Keratinocyte (primary cell): Measurements from ENCODE around the gene DDA1. TPM values are rescaled to one million over a fixed set of nuclear protein-coding genes. Genes with fewer than 3 reads are reported as not detected.

Source experiments
- DNase-seq: peaks from one replicate; pipeline ENCODE4 v3.0.0-alpha.2; 2011; ENCODE audit warnings: low read depth, missing footprints, low spot score
- FAIRE-seq: peaks from 2 replicates; lab custom pipeline; 2011; peaks lifted over from hg19 to GRCh38; lab: Jason Lieb, UNC
- H2AFZ ChIP-seq: 2 replicates; pipeline ENCODE4 v1.6.0; 2012; ENCODE audit warnings: low read length, control low read depth, inconsistent platforms; ENCODE audit not compliant: control insufficient read depth
- H3K27ac ChIP-seq: 2 replicates; pipeline ENCODE4 v1.5.1; 2011; ENCODE audit warnings: low read length; ENCODE audit not compliant: control insufficient read depth, insufficient read depth
- H3K27me3 ChIP-seq: 3 replicates; pipeline ENCODE4 v1.6.0; 2011; ENCODE audit warnings: low read length; ENCODE audit not compliant: control insufficient read depth, insufficient read depth; ENCODE audit errors: extremely low read depth
- H3K36me3 ChIP-seq, 2 experiments: 2 replicates in 1 of 2; 3 replicates in 1 of 2; pipeline ENCODE4 v1.5.1; 2011; ENCODE audit warnings: low read length in 2 of 2, mild to moderate bottlenecking in 1 of 2; ENCODE audit not compliant: control insufficient read depth in 2 of 2, insufficient read depth in 2 of 2; ENCODE audit errors: extremely low read depth in 1 of 2
- H3K4me1 ChIP-seq: 3 replicates; pipeline ENCODE4 v1.5.1; 2011; ENCODE audit warnings: low read length; ENCODE audit not compliant: control insufficient read depth, insufficient read depth; ENCODE audit errors: extremely low read depth
- H3K4me2 ChIP-seq: 3 replicates; pipeline ENCODE4 v1.6.0; 2011; ENCODE audit warnings: low read depth, low read length; ENCODE audit not compliant: control insufficient read depth, insufficient read depth; ENCODE audit errors: extremely low read depth
- H3K4me3 ChIP-seq, 3 experiments: fragments of 200-600 bp in 1 of 3; sonication (generic) in 1 of 3; 2 replicates in 2 of 3; 3 replicates in 1 of 3; pipeline ENCODE4 v1.5.1; 2011 to 2016; ENCODE audit warnings: low read length in 3 of 3, mild to moderate bottlenecking in 3 of 3, control low read depth in 2 of 3, inconsistent platforms in 1 of 3, low read depth in 1 of 3, mixed read lengths in 1 of 3, mixed run types in 1 of 3, moderate library complexity in 1 of 3; ENCODE audit not compliant: control insufficient read depth in 2 of 3, insufficient read depth in 2 of 3; ENCODE audit errors: extremely low read depth in 1 of 3
- H3K79me2 ChIP-seq: 2 replicates; pipeline ENCODE4 v1.6.0; 2012; ENCODE audit warnings: low read length; ENCODE audit not compliant: control insufficient read depth, insufficient read depth
- H3K9ac ChIP-seq: 3 replicates; pipeline ENCODE4 v1.6.0; 2011; ENCODE audit warnings: low read length; ENCODE audit not compliant: control insufficient read depth, insufficient read depth; ENCODE audit errors: extremely low read depth
- H3K9me1 ChIP-seq: 3 replicates; pipeline ENCODE4 v1.6.0; 2011; ENCODE audit warnings: low read length; ENCODE audit not compliant: control insufficient read depth, insufficient read depth; ENCODE audit errors: extremely low read depth
- H3K9me3 ChIP-seq: 2 replicates; pipeline ENCODE4 v1.5.1; 2012; ENCODE audit warnings: low read depth, low read length; ENCODE audit not compliant: control insufficient read depth
- H4K20me1 ChIP-seq: 3 replicates; pipeline ENCODE4 v1.6.0; 2011; ENCODE audit warnings: low read length; ENCODE audit not compliant: control insufficient read depth, insufficient read depth; ENCODE audit errors: extremely low read depth
- CTCF ChIP-seq, 3 experiments: IDR thresholded peaks in 1 of 3; conservative IDR thresholded peaks in 1 of 3; optimal IDR thresholded peaks in 1 of 3; 2 replicates in 2 of 3; 3 replicates in 1 of 3; pipeline versions ENCODE3 to v1.5.1; 2011; ENCODE audit warnings: low read length in 3 of 3, mild to moderate bottlenecking in 3 of 3, moderate library complexity in 2 of 3, control low read depth in 1 of 3, inconsistent platforms in 1 of 3; ENCODE audit not compliant: insufficient read depth in 2 of 3; ENCODE audit errors: extremely low read depth in 1 of 3
- EZH2 ChIP-seq: IDR thresholded peaks from one replicate; pipeline ENCODE4 v1.6.1; 2012; ENCODE audit warnings: inconsistent platforms, mild to moderate bottlenecking, low read length, moderate library complexity
- dilution Hi-C: fragments of 300-500 bp; cut with MboI; formaldehyde crosslinking; loops from one replicate; pipeline ENCODE4 v1.7.0; 2020; ENCODE audit warnings: low sequenced_read_pairs; ENCODE audit not compliant: extremely low pct_ligation_motif_present
- polyA plus RNA-seq, 5 experiments: library from polyadenylated mRNA; depleted of rRNA in 3 of 5; stranded (reverse) in 3 of 5; stranded (forward) in 1 of 5; unstranded in 1 of 5; fragments of >200 nt; gene quantifications; 1 replicate in 1 of 5; 2 replicates in 3 of 5; 3 replicates in 1 of 5; pipeline versions ENCODE4 v1.2.1 to v1.2.3, GENCODE V29; 2011 to 2012; ENCODE audit warnings: missing spikeins in 2 of 5, low read depth in 1 of 5, low replicate concordance in 1 of 5

DDA1 gene
- polyA plus RNA-seq, 1 donor (not counting 4 experiments of a cell fraction or from before 2014, with no cell fraction given) = 59.4 TPM

DNA sequence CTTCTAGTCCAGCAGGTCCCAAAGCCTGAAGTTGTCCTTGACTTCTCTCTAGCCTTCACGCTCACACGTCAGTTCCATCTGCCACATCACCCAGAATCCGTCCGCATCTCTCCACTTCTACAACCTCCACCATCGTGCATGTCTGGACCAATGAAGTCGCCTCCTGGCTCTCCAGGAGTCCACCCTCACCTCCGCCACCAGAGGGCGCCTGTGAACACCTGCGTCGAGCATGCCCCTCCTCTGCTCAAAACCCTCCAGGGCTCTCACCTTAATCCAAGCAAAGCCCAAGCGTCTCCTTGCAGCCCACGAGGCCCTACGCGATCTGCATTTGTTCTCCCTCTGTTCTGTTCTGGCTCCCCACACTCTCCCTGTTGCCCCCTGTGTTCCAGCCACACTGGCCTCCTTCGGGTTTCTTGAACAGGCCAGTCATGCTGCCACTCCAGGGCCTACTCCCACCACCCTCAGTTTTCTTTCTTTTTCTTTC, 48.5 kb upstream of the DDA1 start:
- no peaks in the 10 kb centered on the region for H3K9me1 ChIP-seq
- peak overlapping the region; percentile 75 for H2AFZ ChIP-seq
- no peaks in the 10 kb centered on the region for H3K36me3 ChIP-seq
- H3K79me2 ChIP-seq = no peaks in the 10 kb centered on the region
- H3K9ac ChIP-seq = no peak overlapping the region
- no peak for TF ChIP-seq EZH2
- TF ChIP-seq CTCF (optimal IDR thresholded peaks at IDR 0.05 in 1 of 3, IDR thresholded peaks at IDR 0.05 in 1 of 3, conservative IDR thresholded peaks at IDR 0.05 in 1 of 3; ENCODE audit: extremely low read depth in 1 of 3, insufficient read depth in 2 of 3, low read length in 3 of 3) = peak; percentile 95 to 98 (median 98)
- DNase-seq (peak; percentile 49), FAIRE-seq (peak; percentile 73)
- H3K9me3 ChIP-seq = peaks cover 5% of the 10 kb centered on the region
- H3K27me3 ChIP-seq = no peaks in the 10 kb centered on the region
- H3K27ac ChIP-seq = no peak overlapping the region
- no peak overlapping the region for H3K4me3 ChIP-seq
- H4K20me1 ChIP-seq = no peaks in the 10 kb centered on the region
- H3K4me2 ChIP-seq = no peak overlapping the region
- no peaks in the 10 kb centered on the region for H3K4me1 ChIP-seq
- dilution Hi-C loops = no loop called here

DNA sequence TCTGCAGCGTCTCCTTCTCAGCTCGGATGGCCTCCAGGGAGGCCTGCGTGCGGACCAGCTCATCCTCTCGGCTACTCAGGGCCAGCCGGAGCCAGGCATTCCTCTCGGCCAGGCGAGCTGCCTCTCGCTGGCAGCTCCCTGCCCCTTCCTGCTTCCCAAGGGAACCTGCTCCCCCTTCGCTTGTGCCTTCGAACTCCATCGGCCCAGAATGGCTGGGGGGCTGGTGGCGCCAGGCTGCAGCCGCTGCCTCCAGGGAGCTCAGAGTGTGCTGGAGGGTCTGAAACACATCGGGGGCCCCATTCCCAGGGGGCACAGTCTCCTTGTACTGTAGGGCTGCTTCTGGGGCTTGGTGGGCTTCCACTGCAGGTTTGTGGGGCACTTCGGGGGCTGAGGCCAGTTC, 46.8 kb upstream of the DDA1 start:
- no peak overlapping the region for H2AFZ ChIP-seq
- no peak for FAIRE-seq

More for the DNA sequence above, 46.8 kb upstream of the DDA1 start:
- peaks cover 5% of the 10 kb centered on the region for H3K9me3 ChIP-seq
- no peak overlapping the region for H3K4me3 ChIP-seq
- TF ChIP-seq EZH2 = no peak
- no peak for TF ChIP-seq CTCF (optimal IDR thresholded peaks at IDR 0.05 in 1 of 3, IDR thresholded peaks at IDR 0.05 in 1 of 3, conservative IDR thresholded peaks at IDR 0.05 in 1 of 3; ENCODE audit: extremely low read depth in 1 of 3, insufficient read depth in 2 of 3, low read length in 3 of 3)
- H3K36me3 ChIP-seq = no peaks in the 10 kb centered on the region
- dilution Hi-C loops = no loop called here
- H3K27me3 ChIP-seq = no peaks in the 10 kb centered on the region
- no peaks in the 10 kb centered on the region for H3K9me1 ChIP-seq
- H3K4me2 ChIP-seq = no peak overlapping the region
- DNase-seq = no peak
- H3K9ac ChIP-seq = no peak overlapping the region
- no peaks in the 10 kb centered on the region for H4K20me1 ChIP-seq
- H3K79me2 ChIP-seq = peaks cover under 1% of the 10 kb centered on the region
- no peaks in the 10 kb centered on the region for H3K4me1 ChIP-seq
- H3K27ac ChIP-seq = no peak overlapping the region
